Stimulated activated CD8-positive, alpha-beta memory T cell treated with anti-CD3 and anti-CD28 coated beads, Interleukin-4, amount 100 ng/mL, for 48 hours (primary cell): ENCODE measurements around the gene TLX2.
"Not testable (repeated sequence)": the region's sequence is repeated elsewhere in the genome, so short reads cannot be mapped to it uniquely, and the experiment has no call there.

Experiments
- DNase-seq: peaks from one replicate; pipeline ENCODE4 v3.0.0-alpha.2; 2020

The TLX2 gene

GRCh38 chr2:74514368-74515270 lies at the start of gene TLX2:
Gene TLX2 (plus strand): TSS chr2:74514450. CDS start chr2:74514807, 357 bp downstream.
- no peak for DNase-seq

DNA sequence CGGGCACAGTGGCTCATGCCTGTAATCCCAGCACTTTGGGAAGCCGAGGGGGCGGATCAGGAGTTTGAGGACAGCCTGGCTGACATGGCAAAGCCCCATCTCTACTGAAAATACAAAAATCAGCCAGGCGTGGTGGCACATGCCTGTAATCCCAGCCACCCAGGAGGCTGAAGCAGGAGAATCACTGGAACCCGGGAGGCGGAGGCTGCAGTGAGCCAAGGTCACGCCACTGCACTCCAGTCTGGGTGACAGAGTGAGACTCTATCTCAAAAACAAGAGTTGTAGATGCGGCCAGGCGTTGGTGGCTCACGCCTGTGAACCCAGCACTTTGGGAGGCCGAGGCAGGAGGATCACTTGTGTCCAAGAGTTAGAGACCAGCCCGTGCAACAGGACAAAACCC lies 43.5 kb upstream of the TLX2 start:
- not testable (repeated sequence) for DNase-seq

DNA sequence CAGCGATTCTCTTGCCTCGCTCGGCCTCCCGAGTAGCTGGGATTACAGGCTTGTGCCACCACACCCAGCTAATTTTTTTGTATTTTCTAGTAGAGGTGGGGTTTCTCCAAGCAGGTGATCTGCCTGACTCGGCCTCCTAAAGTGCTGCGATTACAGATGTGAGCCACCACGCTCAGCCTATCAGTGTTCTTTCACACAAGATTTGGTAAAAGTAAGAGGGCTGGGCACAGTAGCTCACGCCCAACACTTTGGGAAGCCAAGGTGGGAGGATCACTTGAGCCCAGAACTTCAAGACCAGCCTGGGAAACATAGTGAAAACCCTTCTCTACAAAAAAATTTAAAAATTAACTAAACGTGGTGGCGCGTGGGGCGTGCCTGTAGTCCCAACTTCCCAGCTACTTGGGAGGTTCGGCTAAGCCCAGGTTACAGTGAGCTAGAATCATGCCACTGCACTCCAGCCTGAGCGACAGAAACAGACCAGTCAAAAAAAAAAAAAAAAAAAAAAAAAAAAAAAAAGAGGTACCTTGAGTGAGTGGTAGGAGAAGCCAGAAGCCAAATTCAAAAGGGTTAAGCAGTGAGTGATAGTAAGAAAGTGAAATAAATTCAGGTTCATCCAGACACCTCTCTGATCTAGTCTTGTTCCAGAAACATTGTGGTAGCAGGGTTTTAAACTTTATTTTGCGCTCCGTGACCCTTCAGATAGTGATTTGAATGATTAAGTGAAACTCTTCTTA lies 42.8 kb upstream of the TLX2 start:
- DNase-seq = no peak

GRCh38 chr2:74472086-74472944 lies 41.9 kb upstream of the TLX2 start, which contains the start of gene MRPL53:
Gene MRPL53 (minus strand): TSS chr2:74472680. CDS start chr2:74472660, 20 bp downstream.
- DNase-seq = peak; percentile 97

GRCh38 chr2:74472945-74473258 lies 41.3 kb upstream of the TLX2 start:
- no peak for DNase-seq

DNA sequence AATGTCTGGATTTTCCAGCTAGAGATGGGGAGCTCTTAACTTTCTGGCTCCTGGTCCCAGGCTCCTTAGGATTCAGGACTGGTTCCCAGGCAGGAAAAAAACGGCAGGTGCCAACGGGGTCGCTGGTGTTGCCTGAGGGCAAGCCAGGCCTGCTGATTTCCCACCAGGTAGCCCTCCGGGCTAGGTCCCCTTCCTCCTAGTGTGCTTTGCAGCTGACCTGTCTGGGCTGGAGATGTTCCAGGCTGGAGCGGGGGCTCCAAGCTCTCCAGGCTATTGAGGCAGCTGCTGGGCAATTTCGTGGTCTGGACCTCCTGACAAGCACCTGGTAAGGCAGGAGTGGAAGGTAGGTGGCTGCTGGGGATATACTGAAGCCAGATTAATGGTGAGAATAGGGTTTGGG lies 39.8 kb upstream of the TLX2 start:
- no peak for DNase-seq

- DNase-seq = no peak
Measured at GRCh38 chr2:74474899-74475298, 39.4 kb upstream of the TLX2 start.

DNA sequence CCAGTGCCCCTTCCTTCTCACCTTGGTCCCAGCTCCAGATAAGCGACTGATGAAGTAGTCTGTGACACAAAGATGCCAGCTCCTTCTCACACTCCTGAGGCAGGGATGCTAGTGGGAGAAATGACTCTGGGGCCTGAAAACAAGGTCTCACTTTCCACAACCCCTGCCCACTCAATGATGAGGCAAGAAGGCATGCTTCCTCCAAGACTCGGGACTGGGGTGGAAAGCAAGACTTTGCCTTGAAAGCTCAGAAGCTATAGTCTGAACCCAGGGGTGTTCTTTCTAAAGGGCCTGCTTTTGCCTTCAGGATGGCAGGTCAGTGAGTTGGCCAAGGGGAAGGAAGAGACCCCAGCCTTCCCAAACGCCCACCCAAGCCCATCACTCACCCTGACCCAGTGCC lies 32.8 kb upstream of the TLX2 start:
- DNase-seq = no peak

DNA sequence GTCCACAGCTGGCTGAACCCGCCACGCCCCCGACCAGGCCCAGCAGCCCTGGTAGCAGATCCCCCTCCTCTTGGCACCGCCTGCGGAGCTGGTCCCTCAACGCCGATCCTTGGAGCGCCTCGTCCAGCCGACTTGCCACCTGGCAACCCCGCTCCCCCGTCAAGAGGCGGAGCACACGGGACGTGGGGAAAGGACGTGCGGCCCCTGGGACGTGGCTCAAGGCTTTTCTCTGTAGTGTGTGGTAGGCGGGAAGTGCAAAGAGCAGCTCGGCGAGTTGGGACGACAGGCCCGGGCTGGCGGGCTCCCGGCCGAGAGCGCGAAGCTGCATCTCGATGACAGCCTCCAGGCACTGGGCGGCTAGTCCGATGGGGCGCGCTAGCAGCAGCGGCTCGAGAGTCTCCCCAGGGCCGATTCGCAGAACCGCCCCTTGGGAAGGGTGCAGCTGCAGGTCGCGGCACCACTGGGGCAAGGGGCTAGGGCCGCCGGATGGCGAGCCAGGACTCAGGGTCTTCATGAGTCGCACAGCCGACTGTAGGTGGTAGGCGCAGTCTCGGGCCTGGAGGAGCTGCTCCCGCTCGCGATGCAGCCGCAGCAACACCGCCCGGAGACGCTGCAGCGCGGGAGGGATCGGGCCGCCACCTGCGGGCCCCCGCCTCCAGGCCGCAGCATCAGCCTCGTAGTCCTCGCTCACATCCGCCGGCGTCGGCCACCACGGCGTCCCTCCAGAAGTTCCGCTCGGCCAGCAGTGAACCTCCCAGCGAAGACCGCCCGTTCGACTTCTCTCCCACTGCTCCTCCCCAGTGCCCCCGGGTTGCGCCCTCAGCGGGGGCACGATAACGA lies 32.1 kb upstream of the TLX2 start:
- DNase-seq = no peak

- peak; percentile 94 for DNase-seq
Measured at GRCh38 chr2:74482801-74483674, 31.2 kb upstream of the TLX2 start, which contains the start of the genes CCDC142 and TTC31. Gene CCDC142 (minus strand): TSS chr2:74482998. CDS start chr2:74482837, 161 bp downstream. Gene TTC31 (plus strand): TSS chr2:74483081. CDS start chr2:74483096, 15 bp downstream.

- not testable (repeated sequence) for DNase-seq
Measured at GRCh38 chr2:74483675-74484164, 30.5 kb upstream of the TLX2 start.

DNA sequence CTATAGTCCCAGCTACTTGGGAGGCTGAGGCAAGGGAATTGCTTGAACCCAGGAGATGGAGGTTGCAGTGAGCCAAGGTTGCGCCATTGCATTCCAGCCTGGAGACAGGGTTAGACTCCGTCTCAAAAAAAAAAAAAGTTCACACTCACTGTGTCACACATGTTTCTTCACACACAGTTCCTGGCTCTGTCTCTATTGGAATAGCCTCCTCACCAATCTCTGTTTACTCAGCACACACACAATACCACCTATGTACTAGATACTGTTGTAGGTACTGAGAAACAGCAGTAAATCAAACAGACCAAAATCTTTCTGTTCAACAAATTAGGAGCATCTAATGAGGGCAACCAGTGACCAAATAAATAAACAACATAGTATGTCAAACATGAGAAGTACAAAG lies 28.1 kb upstream of the TLX2 start:
- no peak for DNase-seq

GRCh38 chr2:74488643-74489481 lies 25.4 kb upstream of the TLX2 start:
- no peak for DNase-seq

DNA sequence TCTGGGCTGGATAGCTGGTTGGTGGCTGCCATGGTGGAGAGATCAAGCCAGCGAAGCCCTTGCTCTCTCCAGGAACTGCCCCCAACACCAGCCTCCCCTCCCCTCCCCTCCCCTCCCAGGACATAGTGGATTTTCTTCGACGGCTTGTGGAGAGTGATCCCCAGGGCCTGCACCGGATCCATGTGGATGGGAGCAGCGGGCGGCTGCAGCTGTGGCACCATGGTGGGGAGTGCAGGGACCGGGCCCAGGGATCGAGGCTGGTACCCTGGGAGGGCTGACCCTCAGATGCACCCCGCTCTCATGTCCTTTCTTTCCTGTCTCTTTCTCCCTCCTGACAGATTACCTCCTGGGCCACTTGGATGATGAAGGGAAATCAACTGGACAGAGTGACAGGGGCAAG lies 24.3 kb upstream of the TLX2 start:
- no peak for DNase-seq

DNA sequence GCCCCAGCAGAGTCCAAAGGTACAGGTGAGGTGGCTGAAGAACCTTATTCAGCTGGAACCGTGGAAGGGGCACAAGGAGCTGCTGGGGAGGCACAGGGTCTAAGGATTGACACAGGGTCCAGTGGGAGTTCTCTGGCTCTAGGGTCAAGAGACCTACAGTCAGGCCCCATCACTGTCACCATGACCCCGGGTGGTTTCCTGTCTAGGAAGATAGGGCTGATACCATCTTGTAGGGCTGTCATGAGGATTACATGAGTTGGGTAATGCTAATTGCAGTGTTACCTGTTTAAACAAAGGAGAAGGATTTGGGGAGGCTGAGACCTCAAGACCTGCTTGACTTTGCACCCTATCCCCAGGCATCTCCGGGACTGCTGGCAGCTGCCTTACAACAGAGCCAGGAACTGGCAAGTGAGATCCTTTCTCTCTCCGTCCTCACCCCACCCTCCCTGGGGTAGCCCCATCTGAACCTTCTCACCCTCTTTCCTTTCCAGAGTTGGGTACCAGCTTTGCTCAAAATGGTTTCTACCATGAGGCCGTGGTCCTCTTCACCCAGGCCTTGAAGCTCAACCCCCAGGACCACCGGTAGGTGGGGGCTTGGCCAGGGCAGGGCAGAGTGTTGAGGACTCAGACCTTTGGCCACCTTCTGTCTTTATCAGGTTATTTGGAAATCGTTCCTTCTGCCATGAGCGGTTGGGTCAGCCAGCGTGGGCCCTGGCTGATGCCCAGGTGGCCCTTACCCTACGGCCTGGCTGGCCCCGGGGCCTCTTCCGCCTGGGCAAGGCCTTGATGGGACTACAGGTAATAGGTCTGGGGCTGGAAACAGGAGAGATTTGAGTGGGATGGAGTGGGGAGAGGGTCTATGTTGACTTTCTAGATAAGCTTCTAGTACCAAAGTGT lies 22.4 kb upstream of the TLX2 start:
- DNase-seq = no peak

GRCh38 chr2:74493546-74493945 lies 20.7 kb upstream of the TLX2 start:
- DNase-seq = no peak

- DNase-seq = no peak
Measured at GRCh38 chr2:74495440-74495839, 18.8 kb upstream of the TLX2 start.

- no peak for DNase-seq
Measured at GRCh38 chr2:74496997-74497776, 17.1 kb upstream of the TLX2 start.
